ENCODE results near the gene CD180.

CD180 gene

DNA sequence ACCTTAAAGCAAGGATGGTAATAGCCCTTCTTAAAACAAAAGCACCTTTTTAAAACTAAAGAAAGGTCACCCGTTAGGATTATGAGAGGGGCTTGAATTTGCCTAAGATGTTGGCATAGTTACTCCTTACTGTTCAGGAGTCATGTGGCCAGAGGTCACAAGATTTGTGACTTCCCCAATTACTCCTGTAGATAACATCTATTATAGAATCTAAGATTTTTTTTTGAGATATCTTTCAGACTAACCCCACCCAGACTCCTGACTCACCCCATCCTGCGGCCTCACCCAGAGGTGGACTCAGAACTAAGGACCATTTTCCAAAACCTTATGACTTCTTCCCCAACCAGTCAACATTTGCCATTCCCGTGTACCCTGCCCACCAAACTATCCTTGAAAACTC lies 2.4 kb downstream of the CD180 start:
- Histone ChIP-seq H3K27ac (ENCODE audit: low read depth, low read length, poor library complexity, severe bottlenecking) (peak overlapping the region; percentile 90), H3K9ac (ENCODE audit: low read length) (peak overlapping the region; percentile 83), H2AFZ (ENCODE audit: low read length) (no peak overlapping the region), H4K20me1 (ENCODE audit: insufficient read depth, low read length) (no peaks in the 10 kb centered on the region), H3F3A (ENCODE audit: insufficient read depth, low read length) (no peaks in the 10 kb centered on the region), H3K9me2 (ENCODE audit: low read depth, low read length) (no peaks in the 10 kb centered on the region), H3K9me3 (ENCODE audit: low read length) (no peaks in the 10 kb centered on the region; the same call in 1 of the 2 replicates), H3K36me3 (ENCODE audit: insufficient read depth, low read length) (peaks cover 51% of the 10 kb centered on the region), H3K27me3 (ENCODE audit: insufficient read depth, low read length) (no peaks in the 10 kb centered on the region), H3K4me2 (ENCODE audit: low read length) (peak overlapping the region; percentile 88), H3K79me2 (ENCODE audit: insufficient read depth, low read length) (peaks cover 64% of the 10 kb centered on the region), H3K4me1 (ENCODE audit: insufficient read depth, low read length, severe bottlenecking) (peaks cover 96% of the 10 kb centered on the region), H3K4me3 (ENCODE audit: low read depth, low read length, poor library complexity, severe bottlenecking) (peak overlapping the region; percentile 69)
- TF ChIP-seq, protein P1, sequence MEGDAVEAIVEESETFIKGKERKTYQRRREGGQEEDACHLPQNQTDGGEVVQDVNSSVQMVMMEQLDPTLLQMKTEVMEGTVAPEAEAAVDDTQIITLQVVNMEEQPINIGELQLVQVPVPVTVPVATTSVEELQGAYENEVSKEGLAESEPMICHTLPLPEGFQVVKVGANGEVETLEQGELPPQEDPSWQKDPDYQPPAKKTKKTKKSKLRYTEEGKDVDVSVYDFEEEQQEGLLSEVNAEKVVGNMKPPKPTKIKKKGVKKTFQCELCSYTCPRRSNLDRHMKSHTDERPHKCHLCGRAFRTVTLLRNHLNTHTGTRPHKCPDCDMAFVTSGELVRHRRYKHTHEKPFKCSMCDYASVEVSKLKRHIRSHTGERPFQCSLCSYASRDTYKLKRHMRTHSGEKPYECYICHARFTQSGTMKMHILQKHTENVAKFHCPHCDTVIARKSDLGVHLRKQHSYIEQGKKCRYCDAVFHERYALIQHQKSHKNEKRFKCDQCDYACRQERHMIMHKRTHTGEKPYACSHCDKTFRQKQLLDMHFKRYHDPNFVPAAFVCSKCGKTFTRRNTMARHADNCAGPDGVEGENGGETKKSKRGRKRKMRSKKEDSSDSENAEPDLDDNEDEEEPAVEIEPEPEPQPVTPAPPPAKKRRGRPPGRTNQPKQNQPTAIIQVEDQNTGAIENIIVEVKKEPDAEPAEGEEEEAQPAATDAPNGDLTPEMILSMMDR (IDR thresholded peaks at IDR 0.05; ENCODE audit: low read length) = no peak
- no peak for TF ChIP-seq EZH2 (IDR thresholded peaks at IDR 0.05; ENCODE audit: borderline replicate concordance, low read length)

DNA sequence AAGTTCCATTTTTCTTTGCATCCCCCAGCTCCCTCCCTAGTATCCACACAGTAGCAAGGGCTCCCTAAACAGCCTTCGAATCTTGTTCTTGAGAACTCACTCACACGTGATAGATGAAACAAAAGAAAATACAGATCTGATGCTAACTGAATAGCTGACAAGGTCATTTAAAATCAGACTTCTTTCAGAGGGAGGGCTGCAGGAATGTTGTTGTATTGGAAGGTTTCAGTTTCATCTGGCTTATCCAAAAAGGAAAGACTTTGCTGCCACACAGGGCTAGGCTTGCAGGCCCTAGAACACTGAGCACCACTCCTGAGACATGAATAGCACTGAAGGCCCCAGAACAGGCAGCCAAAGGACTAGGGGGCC lies 3.2 kb downstream of the CD180 start:
- Histone ChIP-seq H3K4me3 (ENCODE audit: low read depth, low read length, poor library complexity, severe bottlenecking) (peak overlapping the region; percentile 69), H3K27ac (ENCODE audit: low read depth, low read length, poor library complexity, severe bottlenecking) (peak overlapping the region; percentile 90), H3F3A (ENCODE audit: insufficient read depth, low read length) (no peaks in the 10 kb centered on the region), H3K9me3 (ENCODE audit: low read length) (no peaks in the 10 kb centered on the region; the same call in 1 of the 2 replicates), H3K79me2 (ENCODE audit: insufficient read depth, low read length) (peaks cover 64% of the 10 kb centered on the region), H3K4me1 (ENCODE audit: insufficient read depth, low read length, severe bottlenecking) (peaks cover 96% of the 10 kb centered on the region), H3K9me2 (ENCODE audit: low read depth, low read length) (no peaks in the 10 kb centered on the region), H2AFZ (ENCODE audit: low read length) (no peak overlapping the region), H3K27me3 (ENCODE audit: insufficient read depth, low read length) (no peaks in the 10 kb centered on the region), H3K9ac (ENCODE audit: low read length) (peak overlapping the region; percentile 83), H3K36me3 (ENCODE audit: insufficient read depth, low read length) (peaks cover 51% of the 10 kb centered on the region), H4K20me1 (ENCODE audit: insufficient read depth, low read length) (no peaks in the 10 kb centered on the region), H3K4me2 (ENCODE audit: low read length) (peak overlapping the region; percentile 88)
- TF ChIP-seq, protein P1 (IDR thresholded peaks at IDR 0.05; ENCODE audit: low read length) = no peak
- TF ChIP-seq EZH2 (IDR thresholded peaks at IDR 0.05; ENCODE audit: borderline replicate concordance, low read length) = no peak

DNA sequence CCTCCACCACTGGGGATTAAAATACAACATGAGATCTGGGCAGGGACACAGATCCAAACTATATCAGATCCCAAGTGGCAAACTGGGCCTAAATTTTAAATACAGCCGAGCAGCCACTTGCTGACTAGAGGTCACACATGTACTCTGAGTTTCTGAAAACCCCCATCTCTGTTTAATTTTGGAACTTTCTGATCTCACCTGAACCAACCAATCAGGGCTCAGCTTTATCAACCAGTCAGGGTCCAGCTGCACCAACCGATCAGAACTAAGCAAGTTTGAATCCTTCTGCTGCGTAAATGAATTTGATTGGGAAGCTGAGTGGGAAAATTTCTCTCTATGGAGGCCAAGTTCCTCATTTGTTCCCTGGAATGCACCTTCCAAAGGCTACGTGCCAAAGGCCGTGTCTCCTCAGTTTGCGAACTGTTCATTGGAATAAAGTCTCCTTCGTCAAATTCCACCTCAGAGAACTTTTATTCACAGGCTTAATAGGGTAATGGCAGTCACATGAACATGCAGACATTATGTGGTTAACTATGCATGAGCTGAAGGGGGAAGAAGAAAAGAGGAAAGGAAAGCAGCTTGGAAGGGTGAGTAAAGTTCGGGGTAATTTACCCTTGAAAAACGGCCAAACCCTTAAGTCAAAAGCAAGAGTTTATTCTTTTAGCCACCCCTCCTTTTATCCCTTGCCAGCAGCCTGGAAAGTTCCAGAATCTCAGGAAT lies 3.7 kb downstream of the CD180 start:
- Histone ChIP-seq H3K9me3 (ENCODE audit: low read length) (no peaks in the 10 kb centered on the region; the same call in 1 of the 2 replicates), H3K9ac (ENCODE audit: low read length) (peak overlapping the region; percentile 83), H3K4me2 (ENCODE audit: low read length) (peak overlapping the region; percentile 88), H3K36me3 (ENCODE audit: insufficient read depth, low read length) (peaks cover 51% of the 10 kb centered on the region), H3K27me3 (ENCODE audit: insufficient read depth, low read length) (no peaks in the 10 kb centered on the region), H3K27ac (ENCODE audit: low read depth, low read length, poor library complexity, severe bottlenecking) (peak overlapping the region; percentile 90), H3K79me2 (ENCODE audit: insufficient read depth, low read length) (peaks cover 64% of the 10 kb centered on the region), H3K4me1 (ENCODE audit: insufficient read depth, low read length, severe bottlenecking) (peaks cover 96% of the 10 kb centered on the region), H4K20me1 (ENCODE audit: insufficient read depth, low read length) (no peaks in the 10 kb centered on the region), H2AFZ (ENCODE audit: low read length) (no peak overlapping the region), H3K9me2 (ENCODE audit: low read depth, low read length) (no peaks in the 10 kb centered on the region), H3K4me3 (ENCODE audit: low read depth, low read length, poor library complexity, severe bottlenecking) (peak overlapping the region; percentile 69), H3F3A (ENCODE audit: insufficient read depth, low read length) (no peaks in the 10 kb centered on the region)
- no peak for TF ChIP-seq EZH2 (IDR thresholded peaks at IDR 0.05; ENCODE audit: borderline replicate concordance, low read length)
- TF ChIP-seq, protein P1 (IDR thresholded peaks at IDR 0.05; ENCODE audit: low read length) = no peak
